CD4-positive, alpha-beta T cell treated with Interleukin-6 for 4 hours (primary cell): Measurements from ENCODE around the gene EXOC6.
"Not testable (repeated sequence)": the region's sequence is repeated elsewhere in the genome, so short reads cannot be mapped to it uniquely, and the experiment has no call there.

Experiments used
- DNase-seq: peaks from one replicate; pipeline ENCODE4 v3.0.0-alpha.2; 2020; ENCODE audit warnings: mixed read lengths

EXOC6 gene

DNA sequence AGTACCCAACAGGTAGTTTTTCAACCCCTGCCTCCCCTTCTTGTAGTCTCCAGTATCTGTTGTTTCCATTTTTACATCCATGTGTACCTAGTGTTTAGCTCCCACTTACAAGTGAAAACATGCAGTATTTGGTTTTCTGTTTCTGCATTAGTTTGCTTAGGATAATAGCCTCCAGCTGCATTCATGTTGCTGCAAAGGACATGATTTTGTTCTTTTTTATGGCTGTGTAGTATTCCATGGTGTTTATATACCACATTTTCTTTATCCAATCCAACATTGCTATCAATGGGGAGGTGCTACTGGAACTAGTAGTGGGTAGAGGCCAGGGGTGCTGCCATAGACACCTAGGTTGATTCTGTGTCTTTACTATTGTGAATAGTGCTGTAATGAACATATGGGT is 104.3 kb downstream of the EXOC6 start:
- not testable (repeated sequence) for DNase-seq

DNA sequence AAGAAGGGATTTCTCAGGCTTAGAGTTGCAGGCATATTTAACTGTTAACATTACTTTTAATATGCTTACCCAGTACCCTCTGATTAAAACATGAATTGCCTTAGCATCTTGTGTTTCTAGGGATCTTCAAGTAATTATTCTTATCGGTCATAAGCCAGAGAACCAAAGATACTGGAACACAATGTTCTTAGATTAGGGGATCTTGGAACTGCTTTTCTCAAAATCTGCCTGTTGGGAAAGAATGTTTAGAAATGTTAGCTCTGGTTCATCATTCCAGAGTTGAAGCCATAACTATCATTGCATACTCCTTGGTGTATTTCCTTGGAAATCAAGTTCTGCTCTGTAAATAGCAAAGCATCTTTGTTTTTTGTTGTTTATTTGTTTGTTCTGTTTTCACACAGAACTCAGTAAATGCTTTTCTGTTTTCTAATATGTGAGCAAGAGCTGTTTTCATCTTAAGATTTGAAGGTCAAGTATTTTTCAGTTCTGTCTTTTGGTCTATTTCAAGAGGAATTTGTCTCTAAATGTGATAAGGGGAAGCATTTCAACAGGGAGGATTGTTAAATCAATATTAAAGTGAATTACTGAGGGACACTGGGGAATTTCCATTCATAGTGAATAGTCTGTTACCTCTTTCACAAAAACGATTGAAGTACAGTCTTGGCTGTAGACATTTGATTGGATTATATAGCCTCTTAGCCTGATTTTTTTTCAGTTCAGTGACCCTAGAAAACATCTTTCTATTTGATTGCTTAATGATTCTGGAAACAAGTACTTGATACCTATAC is 109.1 kb downstream of the EXOC6 start:
- DNase-seq, result no peak

DNA sequence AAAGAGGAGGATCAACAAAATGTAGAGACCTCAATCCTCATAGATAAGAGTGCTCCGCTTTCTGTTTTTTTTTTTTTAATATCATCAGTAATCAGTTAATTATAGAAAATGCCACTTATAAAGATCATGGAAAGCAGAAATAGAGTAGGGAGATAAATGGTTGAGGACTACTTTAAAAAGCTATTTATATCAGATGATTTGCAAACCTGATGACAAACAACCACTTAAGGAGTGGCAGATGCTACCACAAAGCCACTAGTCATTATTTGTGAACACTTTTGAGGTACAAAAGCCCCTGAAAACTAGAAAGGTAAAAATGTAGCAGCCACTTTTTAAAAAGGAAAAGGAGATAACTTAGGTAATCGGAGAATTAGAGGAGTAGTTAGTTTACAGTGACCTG is 113.3 kb downstream of the EXOC6 start:
- no peak for DNase-seq

DNA sequence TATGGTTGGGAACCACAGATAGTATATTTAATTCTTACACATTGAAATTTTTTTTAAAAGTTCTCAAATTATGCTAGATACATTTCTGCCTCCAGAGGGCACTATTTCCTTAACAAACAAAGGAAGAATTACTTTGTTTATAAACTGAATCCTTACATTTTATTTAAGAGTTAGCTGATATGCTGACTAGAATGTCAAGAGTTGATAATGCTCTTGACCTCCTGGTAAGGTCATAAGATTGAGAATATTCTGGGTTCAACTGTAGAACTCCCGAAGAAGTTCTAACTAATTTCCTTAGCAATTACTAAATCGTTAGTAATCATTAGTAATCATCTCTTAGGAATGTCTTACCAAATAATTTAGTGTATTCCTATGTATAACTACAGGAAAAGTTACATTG is 117.0 kb downstream of the EXOC6 start:
- no peak for DNase-seq

DNA sequence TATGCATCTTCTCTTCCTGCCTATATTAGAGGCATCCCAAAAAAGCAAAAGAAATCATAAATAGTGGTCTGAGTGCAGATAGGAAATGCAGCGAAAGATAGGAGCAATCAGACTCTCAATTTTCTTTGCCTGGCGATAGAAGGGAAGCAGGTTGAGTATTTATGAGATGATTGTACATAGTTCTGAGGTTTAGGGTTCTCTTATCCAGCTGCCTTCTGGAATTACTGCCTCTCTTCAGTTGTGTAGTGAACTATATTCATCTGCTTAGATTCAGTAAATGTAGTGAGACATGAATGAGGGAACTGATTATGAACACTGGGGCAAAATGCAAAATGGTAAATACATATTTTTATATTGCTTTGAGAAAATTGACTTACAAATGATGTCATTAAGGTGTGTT is 119.3 kb downstream of the EXOC6 start:
- DNase-seq, result no peak

DNA sequence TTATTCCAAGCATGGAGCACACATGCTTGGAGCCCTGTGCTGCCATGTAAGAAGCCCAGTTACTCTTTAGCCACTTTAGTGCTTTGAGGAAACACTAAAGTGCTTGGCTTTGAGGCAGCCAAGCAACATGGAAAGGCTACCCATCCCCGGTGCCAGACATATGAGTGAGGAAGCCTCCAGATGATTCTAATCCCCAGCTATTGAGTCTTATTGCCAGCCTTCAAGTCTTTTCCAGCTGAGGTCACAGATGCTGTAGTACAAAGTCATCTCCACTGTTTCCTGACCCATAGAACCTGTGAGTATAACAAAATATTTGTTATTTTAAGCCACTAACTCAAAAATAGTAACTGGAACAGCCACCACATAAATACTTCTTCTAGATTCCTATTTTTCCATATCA is 120.8 kb downstream of the EXOC6 start:
- DNase-seq, result no peak

DNA sequence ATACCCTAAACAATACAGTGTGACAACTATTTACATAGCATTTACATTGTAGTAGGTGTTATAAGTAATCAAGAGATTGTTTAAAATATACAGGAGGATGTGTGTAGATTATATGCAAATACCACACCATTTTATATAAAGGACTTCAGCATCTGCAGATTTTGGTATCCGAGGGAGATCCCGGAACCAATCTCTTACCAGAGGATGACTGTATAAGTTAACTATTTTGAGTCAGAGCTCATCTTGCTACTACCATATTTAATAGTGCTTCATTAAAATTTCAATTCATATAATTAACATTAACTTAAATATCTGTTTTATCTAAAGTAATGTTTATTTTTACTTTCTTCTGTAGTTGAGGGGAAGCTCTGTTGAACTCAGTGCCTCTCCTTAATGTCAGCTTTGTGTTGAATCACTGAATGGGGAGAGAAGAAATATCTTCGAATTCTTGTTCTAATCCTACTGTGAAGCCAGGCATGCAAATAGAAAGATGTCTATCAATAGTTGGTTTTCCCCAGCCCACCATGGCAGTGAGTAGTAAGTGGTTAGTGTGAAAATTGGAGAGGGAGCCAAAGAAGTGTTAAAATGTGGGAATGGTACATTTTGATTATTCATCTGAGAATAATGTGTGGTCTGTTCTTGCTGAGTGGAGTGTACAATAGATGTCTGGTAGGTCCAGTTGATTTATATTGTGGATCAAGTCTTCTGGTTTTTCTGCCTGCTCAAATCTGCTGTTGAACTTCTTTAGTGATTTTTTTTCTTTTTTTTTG is 122.2 kb downstream of the EXOC6 start:
- DNase-seq, result no peak

DNA sequence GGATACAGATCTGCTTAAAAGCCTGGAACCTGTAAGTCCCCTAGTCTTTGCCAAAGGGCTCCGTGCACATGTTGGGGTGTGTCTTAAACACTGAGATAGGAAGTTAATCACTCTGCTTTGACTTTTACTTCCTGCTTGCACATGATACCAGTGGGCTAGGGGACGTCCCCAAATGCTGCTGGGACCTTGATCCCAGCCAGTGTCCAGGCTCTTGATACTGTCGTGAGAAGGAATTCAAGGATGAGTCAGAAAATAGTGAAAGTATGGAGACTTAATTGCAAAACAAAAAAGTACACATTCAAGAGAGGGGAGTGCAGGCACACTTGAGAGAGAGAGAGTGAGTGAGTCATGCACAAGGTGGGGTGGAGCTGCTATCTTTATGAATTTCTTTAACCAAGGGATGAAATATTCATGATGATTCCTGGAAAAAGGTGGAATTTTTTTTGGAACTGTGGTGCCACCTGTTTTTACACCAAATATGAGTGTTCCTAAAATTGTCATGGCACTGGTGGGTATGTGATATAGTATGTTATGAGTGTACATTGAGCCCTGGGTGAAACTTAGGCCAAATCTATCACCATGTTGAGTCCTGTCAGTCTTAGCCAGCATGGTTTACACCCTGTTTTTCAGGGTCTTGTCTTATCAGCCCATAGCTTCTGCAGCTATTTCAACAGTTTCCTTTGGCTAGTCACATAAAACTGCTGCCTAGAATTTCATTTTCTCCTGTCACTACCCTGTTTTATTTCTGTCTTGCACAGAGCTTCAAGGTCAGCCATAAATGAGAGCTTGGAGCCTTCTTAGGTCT is 123.9 kb downstream of the EXOC6 start:
- DNase-seq, result no peak

DNA sequence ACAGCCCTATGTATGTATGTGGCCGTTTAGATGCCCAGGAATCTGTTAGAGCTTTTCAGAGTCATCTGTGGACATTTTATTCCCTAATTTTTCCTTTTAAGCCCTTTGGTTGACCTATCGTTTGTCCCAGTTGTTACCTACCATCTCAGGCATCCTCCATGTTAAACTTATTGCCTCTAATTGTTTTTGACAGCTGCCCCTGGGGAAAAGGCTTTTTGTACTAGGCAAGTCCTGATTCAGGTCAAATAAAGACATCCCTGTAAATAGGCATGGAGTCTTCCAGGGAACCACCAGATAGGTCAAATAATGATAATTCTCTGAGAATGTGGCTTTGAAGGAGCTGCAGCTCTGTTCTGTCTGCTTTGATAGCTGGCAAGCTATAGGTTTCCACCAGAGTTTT is 124.6 kb downstream of the EXOC6 start:
- DNase-seq, result no peak

DNA sequence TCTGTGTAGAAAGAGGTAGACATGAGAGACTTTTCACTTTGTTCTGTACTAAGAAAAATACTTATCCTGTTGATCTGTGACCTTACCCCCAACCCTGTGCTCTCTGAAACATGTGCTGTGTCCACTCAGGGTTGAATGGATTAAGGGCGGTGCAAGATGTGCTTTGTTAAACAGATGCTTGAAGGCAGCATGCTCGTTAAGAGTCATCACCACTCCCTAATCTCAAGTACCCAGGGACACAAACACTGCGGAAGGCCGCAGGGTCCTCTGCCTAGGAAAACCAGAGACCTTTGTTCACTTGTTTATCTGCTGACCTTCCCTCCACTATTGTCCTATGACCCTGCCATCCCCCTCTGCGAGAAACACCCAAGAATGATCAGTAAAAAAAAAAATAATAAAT is 128.0 kb downstream of the EXOC6 start:
- DNase-seq, result not testable (repeated sequence)

DNA sequence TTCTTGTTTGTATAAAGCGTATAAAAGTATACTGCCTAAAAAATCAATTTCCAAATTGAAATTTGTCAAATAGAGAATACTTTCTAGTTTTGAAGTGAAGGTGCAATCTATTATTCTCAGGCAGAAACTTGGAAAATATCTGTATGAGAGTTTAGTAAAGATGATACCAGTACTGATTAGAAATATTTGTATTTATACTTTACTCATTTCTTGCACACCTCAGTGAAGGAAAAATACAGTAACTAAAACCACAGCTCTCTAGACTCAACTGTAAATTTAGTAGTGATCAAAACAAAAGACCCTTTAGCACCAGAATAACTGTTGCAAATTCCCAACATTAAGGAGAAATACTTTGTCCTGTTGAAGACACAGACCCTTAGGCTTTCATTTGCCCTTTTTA is 140.9 kb downstream of the EXOC6 start:
- DNase-seq, result no peak

DNA sequence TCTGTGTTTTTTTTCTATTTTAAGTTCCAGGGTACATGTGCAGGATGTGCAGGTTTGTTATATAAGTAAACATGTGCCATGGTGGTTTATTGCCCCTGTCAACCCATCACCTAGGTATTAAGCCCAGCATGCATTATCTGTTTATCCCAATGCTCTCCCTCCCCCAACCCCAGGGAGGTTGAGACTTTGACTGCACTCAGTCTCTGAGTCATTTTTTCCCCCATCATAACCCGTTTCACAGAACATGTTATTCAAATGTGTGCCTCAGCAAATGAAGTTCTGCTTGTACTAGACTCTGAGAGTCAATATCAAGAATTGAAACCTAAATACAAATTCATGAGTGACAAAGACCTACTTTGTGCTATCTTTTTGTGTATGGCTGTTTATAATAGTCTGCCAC is 142.3 kb downstream of the EXOC6 start:
- no peak for DNase-seq

DNA sequence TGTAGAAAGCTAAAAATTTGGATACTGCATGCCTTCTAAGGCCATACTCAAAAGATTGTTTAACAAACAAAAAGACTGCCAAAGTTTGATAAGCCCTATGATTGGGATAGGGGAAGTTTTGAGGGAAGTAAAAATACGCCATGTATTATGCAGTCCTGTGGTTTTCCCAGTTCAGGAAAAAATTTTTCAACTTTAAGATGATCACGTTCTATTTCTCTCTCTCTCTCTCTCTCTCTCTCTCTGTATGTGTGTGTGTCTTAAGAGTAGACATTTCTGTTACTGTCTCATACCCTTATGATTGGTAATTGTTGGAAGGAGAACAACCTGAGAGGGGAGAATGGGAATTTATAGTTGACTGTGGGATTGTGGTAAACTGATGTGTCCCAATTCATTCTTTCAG is 143.2 kb downstream of the EXOC6 start:
- no peak for DNase-seq

DNA sequence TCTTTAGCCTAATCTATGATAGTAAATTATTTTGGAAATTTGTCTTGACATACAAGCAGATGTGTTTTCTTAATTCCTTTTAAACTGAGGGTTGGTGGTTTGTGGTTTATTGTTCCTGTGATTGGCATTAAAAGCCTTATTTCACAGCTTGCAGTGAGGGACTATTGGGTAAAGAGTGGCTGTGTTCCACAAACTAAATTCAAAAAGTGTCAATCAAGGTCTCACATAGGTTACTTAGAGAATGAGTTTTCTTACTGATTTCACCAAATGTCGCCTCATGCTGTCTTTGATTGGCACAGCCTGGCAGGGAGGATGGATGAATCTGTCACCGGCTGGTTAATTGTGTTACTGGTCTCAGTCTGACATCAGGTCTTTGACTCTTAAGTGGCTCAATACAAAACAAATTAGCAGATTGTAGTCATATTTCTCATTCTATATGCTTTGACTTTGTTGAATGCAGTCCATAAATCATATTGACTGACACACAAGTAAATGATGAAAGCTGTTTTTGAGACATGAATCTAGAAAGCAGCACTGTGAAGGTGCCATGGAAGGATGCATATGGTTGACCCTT is 145.5 kb downstream of the EXOC6 start:
- DNase-seq, result no peak

DNA sequence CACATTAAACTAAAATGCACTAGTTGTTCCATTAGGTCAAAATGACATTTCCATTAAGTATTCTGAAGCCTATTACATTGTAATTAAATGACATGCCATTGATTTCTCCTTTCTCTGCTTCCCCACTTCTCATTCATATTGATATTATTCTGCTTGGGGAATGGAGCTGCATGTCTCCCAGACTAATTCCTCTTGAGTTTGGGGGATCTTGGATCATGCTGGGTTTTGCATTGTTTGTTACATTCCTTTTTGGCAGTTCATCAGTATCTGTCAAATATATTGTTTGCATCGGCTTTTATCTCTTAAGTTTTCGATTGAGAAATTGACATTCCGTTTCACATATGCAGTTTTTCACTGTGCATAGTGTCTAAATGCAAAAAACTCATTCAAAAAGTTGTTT is 147.2 kb downstream of the EXOC6 start:
- DNase-seq, result no peak

DNA sequence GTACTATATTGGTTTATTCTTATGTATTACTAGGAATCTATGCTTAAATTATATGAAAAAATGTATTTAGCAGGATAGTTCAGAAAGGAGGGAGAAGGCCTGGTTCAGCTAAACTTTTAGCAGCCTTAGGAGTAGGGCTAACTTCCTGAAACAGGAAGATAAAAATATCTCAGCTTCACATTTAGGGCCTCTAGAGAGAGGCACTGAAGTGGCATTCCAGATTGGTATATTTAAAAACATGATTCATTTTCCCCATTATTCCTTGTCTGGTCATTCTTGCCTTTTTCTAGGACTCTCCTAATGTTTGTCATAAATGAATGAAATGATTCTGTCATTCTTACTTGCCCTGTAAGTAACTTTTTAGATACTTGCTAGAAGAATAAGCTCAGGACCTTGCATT is 149.3 kb downstream of the EXOC6 start:
- no peak for DNase-seq

DNA sequence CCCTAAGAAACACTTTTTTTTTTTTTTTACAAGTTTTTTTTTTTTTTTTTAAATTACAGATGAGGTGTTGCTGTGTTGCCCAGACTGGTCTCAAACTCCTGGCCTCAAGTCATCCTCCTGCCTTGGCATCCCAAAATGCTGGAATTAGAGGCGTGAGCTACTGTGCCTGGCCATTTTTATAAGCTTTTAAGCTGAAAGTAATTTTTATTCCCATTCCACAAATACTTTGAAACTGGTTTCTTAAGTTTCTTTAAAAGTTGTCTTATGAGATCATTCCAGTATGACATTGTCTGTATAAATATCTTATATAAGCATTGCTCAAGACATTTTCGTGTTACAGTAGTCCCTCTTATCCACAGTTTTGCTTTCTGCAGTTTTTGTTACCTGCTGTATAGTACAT is 150.9 kb downstream of the EXOC6 start:
- DNase-seq, result no peak

DNA sequence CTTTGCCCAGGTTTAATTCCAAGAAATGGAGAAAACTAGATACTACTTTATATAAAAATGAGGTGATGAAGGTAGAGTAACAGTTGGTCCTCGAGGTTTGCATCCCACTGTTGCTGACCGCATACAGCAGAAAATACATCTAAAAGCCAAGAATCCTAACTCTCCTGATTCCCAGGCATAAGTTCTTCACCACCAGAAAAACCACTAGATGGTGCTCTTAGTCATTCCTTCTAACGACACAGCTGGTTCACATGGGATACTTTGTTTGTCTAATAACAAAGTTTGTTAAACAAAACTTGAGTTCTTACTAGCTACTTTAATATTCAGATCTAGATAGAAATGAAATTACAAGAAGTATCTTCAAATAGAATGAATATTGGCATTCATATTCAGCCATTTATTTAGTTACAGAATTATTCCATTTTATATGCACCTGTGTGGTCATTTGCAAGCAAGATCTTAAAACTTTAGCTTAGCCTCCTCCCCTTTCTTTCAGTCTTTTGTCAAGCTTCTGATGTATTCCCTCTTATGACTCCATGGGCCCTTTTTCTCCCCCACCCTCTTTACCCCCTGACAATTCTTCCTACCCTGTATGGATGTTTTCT is 158.2 kb downstream of the EXOC6 start:
- DNase-seq, result no peak

DNA sequence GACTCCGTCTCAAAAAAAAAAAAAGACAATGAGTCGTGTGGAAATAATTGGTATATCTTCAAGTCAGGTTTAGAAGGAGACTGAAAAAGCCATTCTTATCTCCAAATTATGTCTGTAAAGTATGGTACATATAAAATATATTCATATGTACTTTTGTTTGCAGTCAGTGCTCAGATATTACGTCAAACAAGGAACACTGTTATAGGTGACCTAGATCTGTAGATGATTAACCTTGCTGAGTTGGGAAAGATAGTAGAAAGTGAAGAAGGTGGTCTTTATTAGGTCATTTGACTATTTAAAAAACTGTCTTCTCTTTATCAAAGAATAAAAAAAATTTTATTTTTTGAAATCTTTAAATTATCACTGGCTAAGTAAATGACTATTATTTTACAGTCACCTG is 167.4 kb downstream of the EXOC6 start:
- no peak for DNase-seq

DNA sequence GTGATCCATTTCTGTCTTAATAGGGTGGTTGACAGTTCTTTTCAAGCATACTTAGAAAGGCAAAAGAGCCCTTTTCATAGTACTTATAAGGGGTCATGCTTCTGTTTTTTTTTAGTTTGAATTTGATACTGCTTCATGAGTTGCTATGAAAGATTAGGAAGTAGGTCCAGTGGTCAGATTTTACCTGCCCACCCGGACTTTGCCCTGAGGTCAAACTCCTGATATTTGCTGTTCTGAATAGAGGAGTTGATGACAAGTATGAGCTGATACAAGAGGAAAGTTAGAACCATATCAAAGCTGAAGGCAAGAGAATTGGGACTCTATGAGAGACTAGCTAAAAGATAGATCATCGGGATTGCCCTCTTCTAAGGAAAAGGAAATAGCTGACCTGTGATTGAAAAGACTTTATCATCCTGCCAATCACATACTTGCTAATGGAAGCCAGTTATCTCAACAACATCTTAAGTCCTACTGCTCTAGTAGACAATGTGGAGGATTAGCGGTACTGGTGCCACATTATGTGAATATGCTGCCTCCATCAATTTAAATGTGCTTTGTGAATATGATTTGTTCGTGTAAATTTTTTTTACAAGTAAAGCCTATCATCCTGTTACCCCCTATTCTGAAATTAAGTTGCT is 174.8 kb downstream of the EXOC6 start:
- no peak for DNase-seq

DNA sequence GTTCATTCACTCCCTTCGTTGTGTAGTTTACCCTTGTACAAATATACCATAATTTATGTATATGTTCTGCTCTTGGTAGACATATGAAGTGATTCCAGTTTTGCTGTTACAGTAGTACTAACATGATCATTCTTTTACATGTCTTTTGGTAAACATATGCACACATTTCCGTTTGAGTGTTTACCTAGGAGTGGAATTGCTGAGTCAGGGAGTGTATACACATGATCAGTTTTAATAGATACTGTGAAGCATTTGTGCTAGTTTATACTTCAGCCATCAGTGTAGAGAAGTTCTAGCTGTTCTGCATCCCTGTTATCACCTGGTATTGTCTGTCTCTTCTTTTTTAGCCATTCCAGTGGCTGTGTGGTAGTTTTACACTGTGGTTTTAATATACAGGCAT is 177.8 kb downstream of the EXOC6 start:
- no peak for DNase-seq

DNA sequence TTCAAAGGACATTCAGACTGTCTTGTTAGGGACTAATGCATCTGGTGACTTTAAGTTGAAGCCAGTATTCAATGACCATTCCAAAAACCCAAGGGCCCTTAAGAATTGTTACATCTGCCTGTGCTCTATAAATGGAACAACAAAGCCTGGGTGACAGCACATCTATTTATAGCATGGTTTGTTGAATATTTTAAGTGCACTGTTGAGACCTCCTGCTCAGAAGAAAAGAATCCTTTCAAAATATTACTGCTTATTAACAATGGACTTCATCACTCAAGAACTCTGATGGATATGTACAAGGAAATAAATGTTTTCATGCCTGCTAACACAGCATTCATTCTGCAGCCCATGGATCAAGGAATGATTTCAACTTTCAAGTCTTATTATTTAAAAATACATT is 179.2 kb downstream of the EXOC6 start:
- no peak for DNase-seq
